ENCODE data around the gene DEFB132.
"Not testable (repeated sequence)": the region's sequence is repeated elsewhere in the genome, so short reads cannot be mapped to it uniquely, and the experiment has no call there.

DEFB132 gene

GRCh38 chr20:237929-238328 is 19.6 kb upstream of the DEFB132 start:
- no peaks in the 10 kb centered on the region for H4K20me1 ChIP-seq (ENCODE audit: insufficient read depth)
- H3K36me3 ChIP-seq (ENCODE audit: insufficient read depth): no peaks in the 10 kb centered on the region
- H3K27me3 ChIP-seq (ENCODE audit: insufficient read depth, low read depth): no peaks in the 10 kb centered on the region
- no peak for TF ChIP-seq CTCF (conservative IDR thresholded peaks at IDR 0.05; ENCODE audit: low read depth, low read length)
- no peaks in the 10 kb centered on the region for H3K4me1 ChIP-seq (ENCODE audit: low read depth, poor library complexity, severe bottlenecking)
- no peak overlapping the region for H2AFZ ChIP-seq (ENCODE audit: low read depth)
- no peak overlapping the region for H3K4me3 ChIP-seq (IDR thresholded peaks at IDR 0.05; ENCODE audit: insufficient read depth, low read depth, low read length)
- no peaks in the 10 kb centered on the region for H3K79me2 ChIP-seq (ENCODE audit: insufficient read depth, low read depth)
- H3K27ac ChIP-seq: no peak overlapping the region
- no peak overlapping the region for H3K9ac ChIP-seq
- no peak overlapping the region for H3K4me2 ChIP-seq

DNA sequence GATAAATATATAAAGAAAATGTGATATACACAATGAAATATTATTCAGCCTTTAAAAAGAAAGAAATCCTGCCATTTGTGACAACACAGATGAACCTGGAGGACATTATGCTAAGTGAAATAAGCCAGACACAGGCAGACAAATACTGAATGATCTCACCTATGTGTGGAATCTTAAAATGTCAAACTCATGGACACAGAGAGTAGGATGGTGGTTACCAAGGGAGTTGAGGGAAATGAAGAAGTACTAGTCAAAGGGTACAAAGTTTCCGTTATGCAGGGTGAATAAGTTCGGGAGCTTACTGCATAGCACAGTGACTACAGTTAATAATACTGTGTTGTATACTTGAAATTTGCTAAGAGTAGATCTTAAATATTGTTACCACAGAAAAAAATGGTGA is 14.6 kb upstream of the DEFB132 start:
- H3K9ac ChIP-seq: no peak overlapping the region
- H3K36me3 ChIP-seq (ENCODE audit: insufficient read depth): no peaks in the 10 kb centered on the region
- H3K27ac ChIP-seq: no peak overlapping the region
- no peaks in the 10 kb centered on the region for H4K20me1 ChIP-seq (ENCODE audit: insufficient read depth)
- no peaks in the 10 kb centered on the region for H3K79me2 ChIP-seq (ENCODE audit: insufficient read depth, low read depth)
- no peak overlapping the region for H3K4me2 ChIP-seq
- no peak overlapping the region for H2AFZ ChIP-seq (ENCODE audit: low read depth)
- H3K27me3 ChIP-seq (ENCODE audit: insufficient read depth, low read depth): no peaks in the 10 kb centered on the region
- H3K4me1 ChIP-seq (ENCODE audit: low read depth, poor library complexity, severe bottlenecking): no peaks in the 10 kb centered on the region
- no peak for TF ChIP-seq CTCF (conservative IDR thresholded peaks at IDR 0.05; ENCODE audit: low read depth, low read length)
- H3K4me3 ChIP-seq (IDR thresholded peaks at IDR 0.05; ENCODE audit: insufficient read depth, low read depth, low read length): no peak overlapping the region

GRCh38 chr20:251354-251753 is 6.2 kb upstream of the DEFB132 start:
- Histone ChIP-seq H3K4me1 (ENCODE audit: low read depth, poor library complexity, severe bottlenecking) (no peaks in the 10 kb centered on the region), H4K20me1 (ENCODE audit: insufficient read depth) (no peaks in the 10 kb centered on the region), H2AFZ (ENCODE audit: low read depth) (no peak overlapping the region), H3K4me3 (IDR thresholded peaks at IDR 0.05; ENCODE audit: insufficient read depth, low read depth, low read length) (no peak overlapping the region), H3K27ac (no peak overlapping the region), H3K4me2 (no peak overlapping the region), H3K27me3 (ENCODE audit: insufficient read depth, low read depth) (no peaks in the 10 kb centered on the region), H3K36me3 (ENCODE audit: insufficient read depth) (no peaks in the 10 kb centered on the region), H3K79me2 (ENCODE audit: insufficient read depth, low read depth) (no peaks in the 10 kb centered on the region), H3K9ac (no peak overlapping the region)
- TF ChIP-seq CTCF (conservative IDR thresholded peaks at IDR 0.05; ENCODE audit: low read depth, low read length): no peak

DNA sequence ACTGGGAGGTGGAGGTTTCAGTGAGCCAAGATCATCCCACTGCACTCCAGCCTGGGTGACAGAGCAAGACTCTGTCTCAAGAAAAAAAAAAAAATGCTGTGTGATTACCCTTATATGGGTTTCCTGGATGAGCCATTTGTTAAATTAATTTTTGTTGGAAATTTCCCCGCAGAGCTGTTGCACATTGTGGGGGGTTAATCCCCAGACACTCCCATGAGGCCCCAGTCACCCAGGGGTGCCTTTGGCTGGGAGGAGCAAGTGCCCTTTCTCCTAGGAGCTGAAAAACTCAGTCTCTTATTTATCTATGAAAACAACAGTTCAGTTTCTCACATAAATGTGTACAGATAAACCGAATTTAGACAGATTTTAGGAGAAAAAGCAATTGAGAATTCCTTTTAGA is 4.7 kb upstream of the DEFB132 start:
- H3K9ac ChIP-seq: no peak overlapping the region
- no peak overlapping the region for H3K4me3 ChIP-seq (IDR thresholded peaks at IDR 0.05; ENCODE audit: insufficient read depth, low read depth, low read length)
- no peak for TF ChIP-seq CTCF (conservative IDR thresholded peaks at IDR 0.05; ENCODE audit: low read depth, low read length)
- no peaks in the 10 kb centered on the region for H4K20me1 ChIP-seq (ENCODE audit: insufficient read depth)
- no peak overlapping the region for H2AFZ ChIP-seq (ENCODE audit: low read depth)
- H3K36me3 ChIP-seq (ENCODE audit: insufficient read depth): no peaks in the 10 kb centered on the region
- H3K27me3 ChIP-seq (ENCODE audit: insufficient read depth, low read depth): no peaks in the 10 kb centered on the region
- no peak overlapping the region for H3K27ac ChIP-seq
- no peak overlapping the region for H3K4me2 ChIP-seq
- no peaks in the 10 kb centered on the region for H3K4me1 ChIP-seq (ENCODE audit: low read depth, poor library complexity, severe bottlenecking)
- H3K79me2 ChIP-seq (ENCODE audit: insufficient read depth, low read depth): no peaks in the 10 kb centered on the region

- not testable (repeated sequence) for H3K36me3 ChIP-seq (ENCODE audit: insufficient read depth); H3K27me3 ChIP-seq (ENCODE audit: insufficient read depth, low read depth); H3K4me3 ChIP-seq (IDR thresholded peaks at IDR 0.05; ENCODE audit: insufficient read depth, low read depth, low read length); H3K27ac ChIP-seq; H3K4me1 ChIP-seq (ENCODE audit: low read depth, poor library complexity, severe bottlenecking); H4K20me1 ChIP-seq (ENCODE audit: insufficient read depth); H3K4me2 ChIP-seq; H2AFZ ChIP-seq (ENCODE audit: low read depth); H3K79me2 ChIP-seq (ENCODE audit: insufficient read depth, low read depth); H3K9ac ChIP-seq
Measured at GRCh38 chr20:253447-253846, 4.1 kb upstream of the DEFB132 start.

Measured in KMS-11 (cell line).